GM18511 (cell line): ENCODE measurements around the gene ATG16L1.
A peak's percentile ranks its signal among the peaks of the same experiment; 100 is the strongest.

Experiments used
- ATAC-seq: cut with Tn5 transposase; IDR thresholded peaks from one replicate; pipeline ENCODE4 v1.9.1; 2021; ENCODE audit warnings: mild to moderate bottlenecking, moderate library complexity; ENCODE audit not compliant: unreplicated experiment

The ATG16L1 gene

GRCh38 chr2:233226511-233227031 is 24.9 kb upstream of the ATG16L1 start:
- no peak for ATAC-seq

DNA sequence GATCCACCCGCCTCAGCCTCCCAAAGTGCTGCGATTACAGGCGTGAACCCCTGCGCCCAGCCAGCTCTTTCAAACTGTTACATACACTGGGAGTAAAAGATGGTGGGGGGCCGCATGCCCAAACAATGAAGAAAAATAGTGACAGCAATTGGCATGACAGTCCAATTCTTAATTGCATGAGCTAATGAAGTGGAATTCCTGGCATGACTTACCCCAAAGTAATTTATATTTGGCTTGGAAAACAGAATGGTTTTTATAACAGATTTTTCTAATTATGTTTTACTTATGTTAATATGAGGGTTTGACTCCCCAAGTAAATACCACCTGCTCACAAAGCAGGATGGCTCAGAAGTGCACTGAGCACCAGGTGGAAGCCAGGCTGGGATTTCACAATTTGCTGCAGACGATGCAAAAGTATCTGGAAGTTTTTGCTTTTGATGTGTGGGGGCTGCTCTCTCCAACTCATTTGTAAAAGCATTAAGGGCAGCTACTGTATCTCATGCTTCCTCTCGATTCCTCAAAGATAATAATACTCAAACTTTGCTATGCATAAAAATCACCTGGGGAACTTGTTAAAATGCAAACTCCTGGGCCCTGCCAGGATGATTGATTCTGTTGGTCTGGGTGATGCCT is 24.0 kb upstream of the ATG16L1 start:
- no peak for ATAC-seq

GRCh38 chr2:233228376-233228775 is 23.1 kb upstream of the ATG16L1 start:
- ATAC-seq, result no peak

DNA sequence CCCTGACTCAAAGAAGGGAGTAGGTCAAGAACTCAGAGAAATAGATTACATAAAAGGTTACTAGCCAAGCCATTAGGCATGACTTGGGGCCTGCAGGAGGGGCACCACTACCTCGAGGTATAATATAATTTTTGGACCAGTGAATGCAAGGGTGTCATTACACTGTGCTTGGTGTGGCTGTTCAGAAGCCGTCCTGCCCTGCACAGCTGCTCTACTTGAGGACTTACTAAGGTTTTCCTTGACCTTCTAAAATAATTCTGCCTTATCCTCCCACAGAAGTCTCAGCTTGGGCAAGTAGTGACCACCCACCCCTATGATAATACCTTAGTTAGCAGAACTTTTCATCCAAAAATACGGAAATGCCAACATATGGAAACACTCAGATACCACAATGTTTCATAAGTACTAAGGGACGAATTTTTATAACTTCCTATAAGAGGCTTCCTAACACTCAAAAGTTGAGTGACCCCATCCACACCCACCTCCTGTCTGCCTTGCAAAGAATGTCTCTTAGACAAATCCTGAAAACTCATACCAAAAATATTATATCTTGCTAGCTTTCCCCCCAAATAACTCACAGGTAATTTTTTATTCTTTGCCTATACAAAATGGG is 17.7 kb upstream of the ATG16L1 start:
- no peak for ATAC-seq

- no peak for ATAC-seq
Measured at GRCh38 chr2:233234264-233234663, 17.2 kb upstream of the ATG16L1 start.

- no peak for ATAC-seq
Measured at GRCh38 chr2:233234996-233235395, 16.5 kb upstream of the ATG16L1 start.

- no peak for ATAC-seq
Measured at GRCh38 chr2:233235977-233236376, 15.5 kb upstream of the ATG16L1 start.

GRCh38 chr2:233236820-233237589 is 14.5 kb upstream of the ATG16L1 start:
- no peak for ATAC-seq

DNA sequence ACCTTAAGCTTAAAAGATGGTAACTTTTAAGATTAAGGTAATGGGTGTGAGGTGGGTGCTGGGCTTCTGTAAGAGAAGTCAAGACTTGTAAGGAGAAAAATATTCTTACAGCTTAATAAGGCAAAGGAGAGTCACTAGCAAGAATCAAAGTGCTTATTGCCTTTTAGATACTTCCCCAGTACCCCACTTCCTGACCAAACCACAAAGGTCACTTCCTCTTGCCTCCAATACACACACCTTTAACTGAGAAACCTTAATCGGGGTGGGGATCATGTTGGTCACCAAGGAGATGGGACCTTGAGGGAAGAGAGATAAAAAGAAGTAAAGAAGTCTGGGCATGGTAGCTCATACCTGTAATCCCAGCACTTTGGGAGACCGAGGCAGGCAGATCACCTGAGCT is 10.6 kb upstream of the ATG16L1 start:
- peak; percentile 73 for ATAC-seq

DNA sequence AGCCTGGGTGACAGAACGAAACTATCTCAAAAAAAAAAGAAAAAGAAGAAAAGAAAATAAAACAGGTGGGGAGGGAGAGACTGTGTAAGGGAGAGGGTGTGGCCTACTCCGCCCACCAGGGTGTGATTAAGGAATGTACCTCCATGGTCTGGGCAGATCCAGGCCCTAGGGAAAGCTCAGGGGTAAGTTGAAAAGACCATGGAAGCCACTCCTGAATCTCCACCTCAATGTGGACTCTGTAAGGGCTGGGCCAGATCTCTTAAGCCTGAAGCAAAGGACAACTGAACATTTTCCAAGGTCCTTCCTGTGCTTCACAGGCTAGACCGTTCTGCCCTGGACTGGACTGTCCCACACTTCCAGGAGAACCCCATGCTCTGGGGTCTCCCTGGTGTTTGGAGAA is 9.7 kb upstream of the ATG16L1 start:
- no peak for ATAC-seq

GRCh38 chr2:233242231-233242927 is 9.1 kb upstream of the ATG16L1 start:
- ATAC-seq, result no peak

- no peak for ATAC-seq
Measured at GRCh38 chr2:233243348-233243747, 8.1 kb upstream of the ATG16L1 start.

GRCh38 chr2:233244818-233245217 is 6.7 kb upstream of the ATG16L1 start:
- ATAC-seq, result no peak

- ATAC-seq, result no peak
Measured at GRCh38 chr2:233245406-233245805, 6.1 kb upstream of the ATG16L1 start.

DNA sequence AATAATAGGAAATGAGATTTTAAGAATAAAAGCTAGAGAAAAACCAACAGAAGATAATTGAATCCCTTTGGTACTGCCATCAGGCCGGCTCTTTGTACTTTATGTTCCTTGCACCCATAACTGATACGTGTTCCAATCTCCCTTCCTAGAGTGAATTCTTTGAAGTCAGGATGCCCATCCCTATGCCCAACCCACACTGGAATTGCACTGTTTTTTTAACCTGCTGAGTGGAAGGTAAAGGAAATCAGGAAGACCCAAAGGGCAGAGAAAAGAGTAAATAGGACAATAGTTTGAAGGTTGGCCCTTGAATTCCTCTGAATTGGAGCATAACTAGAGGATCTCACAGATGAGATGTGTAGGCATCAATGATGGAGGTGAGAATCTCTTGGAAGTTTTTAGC is 4.4 kb upstream of the ATG16L1 start:
- no peak for ATAC-seq

GRCh38 chr2:233247744-233248143 is 3.7 kb upstream of the ATG16L1 start:
- no peak for ATAC-seq

- no peak for ATAC-seq
Measured at GRCh38 chr2:233248999-233249398, 2.5 kb upstream of the ATG16L1 start.

- no peak for ATAC-seq
Measured at GRCh38 chr2:233250568-233250967, 905 bp upstream of the ATG16L1 start.

DNA sequence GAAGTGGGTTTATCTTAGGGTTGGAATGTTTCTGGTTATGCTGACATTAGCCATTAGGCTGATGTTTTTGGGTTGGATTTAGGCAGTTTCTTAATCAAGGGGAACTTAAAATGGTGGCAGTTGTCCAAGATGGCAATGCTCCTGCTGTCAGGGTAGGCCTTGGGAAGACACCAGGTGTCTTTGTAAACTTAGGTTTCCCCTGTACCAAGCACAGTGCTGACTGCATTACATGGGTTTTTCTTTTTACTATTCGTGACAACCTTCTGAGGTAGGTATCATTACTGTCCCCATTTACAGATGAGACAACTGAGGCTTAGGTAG is 528 bp upstream of the ATG16L1 start:
- ATAC-seq, result no peak

GRCh38 chr2:233252227-233252626 is 754 bp downstream of the ATG16L1 start:
- ATAC-seq, result no peak

DNA sequence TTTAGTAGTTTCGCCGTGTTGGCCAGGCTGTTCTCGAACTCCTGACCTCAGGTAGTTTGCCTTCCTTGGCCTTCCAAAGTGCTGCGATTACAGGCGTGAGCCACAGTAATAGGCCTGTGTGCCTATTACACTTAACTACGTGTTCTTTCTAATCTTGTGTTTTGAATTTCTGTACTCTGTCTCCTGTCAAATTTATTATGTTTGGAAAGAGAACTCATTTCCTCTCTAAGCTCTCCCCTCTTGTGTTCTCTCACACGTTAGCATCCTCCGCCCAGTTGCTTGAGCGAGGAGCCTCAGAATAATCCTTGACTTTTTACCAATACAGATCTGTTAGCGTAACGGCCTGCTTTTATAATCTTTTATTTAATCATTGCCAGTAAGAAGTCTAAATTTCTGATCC is 3.7 kb downstream of the ATG16L1 start:
- ATAC-seq, result no peak

DNA sequence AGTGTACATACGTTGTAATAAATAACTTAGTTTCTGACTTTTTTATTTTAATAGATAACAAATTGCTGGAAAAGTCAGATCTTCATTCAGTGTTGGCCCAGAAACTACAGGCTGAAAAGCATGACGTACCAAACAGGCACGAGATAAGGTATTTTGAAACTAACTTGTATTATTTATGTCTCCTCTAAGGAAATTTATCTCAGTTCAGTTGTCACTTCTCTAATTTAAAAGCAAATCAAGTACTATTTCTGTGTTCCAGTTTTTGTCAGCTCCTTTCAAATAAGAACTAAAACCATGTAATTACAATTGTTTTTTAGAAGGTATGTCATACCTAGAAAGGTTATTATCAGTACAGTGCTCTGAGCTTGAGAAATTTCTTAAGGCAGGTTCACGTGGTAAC is 4.6 kb downstream of the ATG16L1 start:
- ATAC-seq, result no peak
